ENCODE measurements around the gene EIPR1. TPM values are rescaled to one million over a fixed set of nuclear protein-coding genes. Genes with fewer than 3 reads are reported as not detected.

EIPR1 gene
- total RNA-seq, 1 experiment from 2014 or later, result 22.8 TPM

GRCh38 chr2:3390041-3390440, 12.4 kb upstream of the EIPR1 start:
- CTCF ChIA-PET, result no interaction called here
- no peak overlapping the region for H3K27ac Mint-ChIP-seq

DNA sequence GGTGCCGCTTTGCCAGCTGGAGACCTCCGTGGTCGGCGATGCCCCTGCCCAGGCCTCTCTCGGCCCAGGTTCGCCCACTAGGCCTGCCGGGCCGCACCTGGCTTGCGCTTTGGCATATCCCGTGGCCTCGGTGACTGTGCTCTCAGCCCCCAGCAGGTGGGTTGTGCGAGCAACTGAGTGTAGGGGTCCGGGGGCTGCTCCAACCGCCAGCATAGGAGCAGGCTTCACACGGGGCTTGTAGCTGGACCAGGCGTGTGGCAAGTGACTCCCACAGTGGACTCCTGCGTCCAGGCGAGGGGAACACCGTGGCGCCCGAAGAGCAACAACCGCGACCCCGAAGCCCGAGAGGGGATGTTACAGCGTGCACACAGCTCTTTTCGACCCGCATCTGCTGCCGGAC, 11.6 kb upstream of the EIPR1 start:
- Mint-ChIP-seq H3K9me3 (no peaks in the 10 kb centered on the region), H3K27ac (no peak overlapping the region), H3K36me3 (peaks cover 38% of the 10 kb centered on the region), H3K4me1 (no peaks in the 10 kb centered on the region), H3K4me3 (no peak overlapping the region), H3K27me3 (ENCODE audit: low read depth) (no peaks in the 10 kb centered on the region)
- no peak for ATAC-seq
- CTCF ChIA-PET, result no interaction called here
- TF ChIP-seq EMX1 (CRISPR knock-in tag; IDR thresholded peaks at IDR 0.05) (no peak), CREM (CRISPR knock-in tag; IDR thresholded peaks at IDR 0.05) (no peak), MYBL2 (CRISPR knock-in tag; IDR thresholded peaks at IDR 0.05) (no peak)
- no peak for DNase-seq (ENCODE audit: low spot score)
- POLR2A ChIA-PET, result no interaction called here

More at GRCh38 chr2:3390041-3390440, 12.4 kb upstream of the EIPR1 start:
- no peak overlapping the region for H3K4me3 Mint-ChIP-seq
- peaks cover 4% of the 10 kb centered on the region for H3K9me3 Mint-ChIP-seq
- no peak for ATAC-seq
- TF ChIP-seq ZNF138 (CRISPR knock-in tag; conservative IDR thresholded peaks at IDR 0.05) (no peak), ZNF425 (CRISPR knock-in tag; conservative IDR thresholded peaks at IDR 0.05) (no peak)
- H3K36me3 Mint-ChIP-seq, result peaks cover 46% of the 10 kb centered on the region
- H3K27me3 Mint-ChIP-seq (ENCODE audit: low read depth), result no peaks in the 10 kb centered on the region
- no peak for DNase-seq (ENCODE audit: low spot score)
- H3K4me1 Mint-ChIP-seq, result no peaks in the 10 kb centered on the region
- POLR2A ChIA-PET, result no interaction called here

DNA sequence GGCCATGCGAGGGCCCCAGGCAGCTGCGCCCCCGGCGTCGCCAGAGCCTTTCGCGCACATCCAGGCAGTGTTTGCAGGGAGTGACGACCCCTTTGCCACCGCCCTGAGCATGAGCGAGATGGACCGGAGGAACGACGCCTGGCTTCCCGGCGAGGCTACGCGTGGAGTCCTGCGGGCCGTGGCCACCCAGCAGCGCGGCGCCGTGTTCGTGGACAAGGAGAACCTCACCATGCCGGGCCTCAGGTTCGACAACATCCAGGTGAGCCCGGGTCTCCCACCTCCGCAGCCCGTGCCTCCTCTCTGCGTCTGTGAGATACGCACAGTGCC, 10.8 kb upstream of the EIPR1 start:
- no peak for ATAC-seq
- H3K4me1 Mint-ChIP-seq, result no peaks in the 10 kb centered on the region
- peaks cover 32% of the 10 kb centered on the region for H3K36me3 Mint-ChIP-seq
- no peak for DNase-seq (ENCODE audit: low spot score)
- ChIA-PET CTCF (no interaction called here), POLR2A (no interaction called here)
- no peak overlapping the region for H3K27ac Mint-ChIP-seq
- no peaks in the 10 kb centered on the region for H3K27me3 Mint-ChIP-seq (ENCODE audit: low read depth)
- no peaks in the 10 kb centered on the region for H3K9me3 Mint-ChIP-seq
- H3K4me3 Mint-ChIP-seq, result no peak overlapping the region
- TF ChIP-seq MXD4 (CRISPR knock-in tag; IDR thresholded peaks at IDR 0.05; ENCODE audit: borderline replicate concordance) (no peak), TEAD1 (CRISPR knock-in tag; IDR thresholded peaks at IDR 0.05) (no peak), PRRX2 (CRISPR knock-in tag; IDR thresholded peaks at IDR 0.05) (no peak), KAT7 (CRISPR knock-in tag; IDR thresholded peaks at IDR 0.05; ENCODE audit: borderline replicate concordance) (no peak), ZNF512 (CRISPR knock-in tag; IDR thresholded peaks at IDR 0.05; ENCODE audit: borderline replicate concordance) (no peak), ATF1 (CRISPR knock-in tag; IDR thresholded peaks at IDR 0.05) (no peak), AFF4 (CRISPR knock-in tag; IDR thresholded peaks at IDR 0.05; ENCODE audit: borderline replicate concordance) (no peak), FOXJ3 (CRISPR knock-in tag; IDR thresholded peaks at IDR 0.05; ENCODE audit: borderline replicate concordance) (no peak), ELF4 (CRISPR knock-in tag; IDR thresholded peaks at IDR 0.05; ENCODE audit: low read depth) (no peak), CDX4 (CRISPR knock-in tag; IDR thresholded peaks at IDR 0.05; ENCODE audit: borderline replicate concordance) (no peak), E2F4 (CRISPR knock-in tag; IDR thresholded peaks at IDR 0.05; ENCODE audit: borderline replicate concordance, low read depth) (no peak), ZNF121 (CRISPR knock-in tag; IDR thresholded peaks at IDR 0.05) (no peak), HMGXB4 (CRISPR knock-in tag; IDR thresholded peaks at IDR 0.05) (no peak)
- TF ChIP-seq, protein P1, sequence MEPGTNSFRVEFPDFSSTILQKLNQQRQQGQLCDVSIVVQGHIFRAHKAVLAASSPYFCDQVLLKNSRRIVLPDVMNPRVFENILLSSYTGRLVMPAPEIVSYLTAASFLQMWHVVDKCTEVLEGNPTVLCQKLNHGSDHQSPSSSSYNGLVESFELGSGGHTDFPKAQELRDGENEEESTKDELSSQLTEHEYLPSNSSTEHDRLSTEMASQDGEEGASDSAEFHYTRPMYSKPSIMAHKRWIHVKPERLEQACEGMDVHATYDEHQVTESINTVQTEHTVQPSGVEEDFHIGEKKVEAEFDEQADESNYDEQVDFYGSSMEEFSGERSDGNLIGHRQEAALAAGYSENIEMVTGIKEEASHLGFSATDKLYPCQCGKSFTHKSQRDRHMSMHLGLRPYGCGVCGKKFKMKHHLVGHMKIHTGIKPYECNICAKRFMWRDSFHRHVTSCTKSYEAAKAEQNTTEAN (CRISPR knock-in tag; IDR thresholded peaks at IDR 0.05), result no peak
- TF ChIP-seq, protein P2, sequence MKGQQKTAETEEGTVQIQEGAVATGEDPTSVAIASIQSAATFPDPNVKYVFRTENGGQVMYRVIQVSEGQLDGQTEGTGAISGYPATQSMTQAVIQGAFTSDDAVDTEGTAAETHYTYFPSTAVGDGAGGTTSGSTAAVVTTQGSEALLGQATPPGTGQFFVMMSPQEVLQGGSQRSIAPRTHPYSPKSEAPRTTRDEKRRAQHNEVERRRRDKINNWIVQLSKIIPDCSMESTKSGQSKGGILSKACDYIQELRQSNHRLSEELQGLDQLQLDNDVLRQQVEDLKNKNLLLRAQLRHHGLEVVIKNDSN (CRISPR knock-in tag; IDR thresholded peaks at IDR 0.05), result no peak
